Thoracic aorta (tissue), 2 donors: Measurements from ENCODE around the gene OSER1. TPM values are rescaled to one million over a fixed set of nuclear protein-coding genes. Genes with fewer than 3 reads are reported as not detected.

Source experiments
- ATAC-seq: fragments of 150-250 bp; one replicate; pipeline ENCODE4 v1.8.0; 2017; ENCODE audit warnings: low read depth; ENCODE audit not compliant: insufficient number of reproducible peaks, low FRiP score
- DNase-seq: peaks from one replicate; pipeline ENCODE4 v3.0.0-alpha.2; 2020; ENCODE audit warnings: low spot score
- H3K27ac ChIP-seq, 2 donors: fragments of 200-600 bp; sonication (generic); 1 replicate in 1 of 2; 2 replicates in 1 of 2; pipeline ENCODE4 v1.5.1; 2016; ENCODE audit warnings: mild to moderate bottlenecking in 2 of 2, moderate library complexity in 2 of 2
- H3K27me3 ChIP-seq: fragments of 200-600 bp; sonication (generic); replicated peaks from 2 replicates; pipeline ENCODE4 v1.6.0; 2016; ENCODE audit warnings: mild to moderate bottlenecking; ENCODE audit not compliant: insufficient read depth
- H3K36me3 ChIP-seq: fragments of 200-600 bp; sonication (generic); one replicate; pipeline ENCODE4 v1.5.1; 2016
- H3K4me1 ChIP-seq, 2 donors: fragments of 200-600 bp; sonication (generic); 1 replicate in 1 of 2; 2 replicates in 1 of 2; pipeline versions ENCODE4 v1.5.1 to v1.6.0; 2016; ENCODE audit warnings: low read depth in 2 of 2, mild to moderate bottlenecking in 1 of 2; ENCODE audit not compliant: control insufficient read depth in 1 of 2
- H3K4me3 ChIP-seq: fragments of 200-600 bp; sonication (generic); 2 replicates; pipeline ENCODE4 v1.5.1; 2016; ENCODE audit warnings: mild to moderate bottlenecking
- H3K9me3 ChIP-seq: fragments of 200-600 bp; sonication (generic); 2 replicates; pipeline ENCODE4 v1.5.1; 2016
- total RNA-seq, 2 donors: library from RNA; depleted of rRNA; stranded (reverse); fragments of >200 nt; gene quantifications; one replicate each; pipeline versions ENCODE4 v1.1.0 to v1.2.3, GENCODE V29; 2016
- TF ChIP-seq, protein P1 (sequence below): fragments of 200-600 bp; sonication (generic); IDR thresholded peaks from one replicate; pipeline ENCODE4 v1.5.1; 2019; ENCODE audit warnings: antibody characterized with exemption

The OSER1 gene
- total RNA-seq, 2 donors from 2014 or later = 33.6 to 34.4 TPM

DNA sequence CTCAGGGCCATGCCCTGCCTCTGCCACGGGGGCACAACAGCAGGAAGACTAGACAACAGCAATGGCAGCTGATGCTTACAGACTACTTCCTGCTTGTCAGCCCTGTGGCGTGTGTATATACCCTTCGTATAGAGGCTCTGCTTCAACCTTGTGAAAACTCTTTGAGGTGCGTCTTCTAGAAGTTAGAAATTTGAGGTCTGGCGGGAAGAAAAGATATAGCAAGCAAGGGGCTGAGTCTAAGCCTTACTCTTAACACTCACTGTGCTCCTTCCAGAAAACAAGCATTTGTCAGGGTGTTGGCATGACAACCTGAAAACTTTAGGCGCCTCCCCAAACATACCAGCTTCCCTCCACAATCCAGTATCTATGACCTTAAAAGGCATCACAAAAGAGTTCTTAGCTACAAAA lies 56.9 kb downstream of the OSER1 start:
- H3K27ac ChIP-seq = peak overlapping the region; percentile 87 to 97

DNA sequence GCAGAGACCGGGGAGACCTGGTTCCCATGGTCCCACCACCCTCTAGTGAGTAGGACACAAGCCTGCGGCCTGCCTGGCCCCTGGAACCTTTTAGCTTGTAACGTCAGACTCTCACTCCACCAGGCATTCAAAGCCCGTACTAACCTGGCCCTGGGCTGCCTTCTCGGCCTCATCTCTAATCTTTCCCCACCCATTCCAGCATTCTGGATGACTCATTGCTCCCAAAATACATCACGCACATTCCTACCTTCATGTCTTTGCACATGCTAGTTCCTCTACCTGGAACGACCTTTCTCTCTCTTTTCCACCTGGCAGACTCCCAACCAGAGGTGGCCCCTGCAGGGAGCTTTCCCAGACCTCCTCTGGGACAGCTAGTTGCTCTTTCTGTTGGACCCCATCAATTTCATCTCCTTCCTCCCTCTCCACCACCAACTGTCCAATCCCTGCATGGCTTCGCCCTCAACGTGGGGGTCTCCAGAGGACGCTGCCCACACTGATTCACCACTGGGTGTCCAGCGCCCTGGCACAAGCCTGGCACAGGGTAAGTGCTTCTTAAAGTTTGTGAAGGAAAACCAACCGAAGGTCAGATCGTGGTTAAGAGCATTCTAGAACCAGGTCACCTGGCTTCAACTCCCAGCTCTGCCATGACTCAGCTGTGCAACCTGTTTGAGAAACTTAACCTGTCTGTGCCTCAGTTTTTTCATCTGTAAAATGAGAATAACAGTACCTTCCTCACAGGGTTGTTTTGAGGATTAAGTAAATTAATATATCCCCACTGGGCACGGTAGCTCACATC lies 58.8 kb downstream of the OSER1 start:
- no peak for DNase-seq
- ATAC-seq = peak; percentile 19
- Histone ChIP-seq H3K36me3 (no peaks in the 10 kb centered on the region), H3K4me3 (no peak overlapping the region), H3K9me3 (no peaks in the 10 kb centered on the region), H3K27ac (peak overlapping the region; percentile 87 to 97), H3K4me1 (peaks cover 24 to 80% of the 10 kb centered on the region in 2 donors), H3K27me3 (no peaks in the 10 kb centered on the region)
- TF ChIP-seq, protein P1, sequence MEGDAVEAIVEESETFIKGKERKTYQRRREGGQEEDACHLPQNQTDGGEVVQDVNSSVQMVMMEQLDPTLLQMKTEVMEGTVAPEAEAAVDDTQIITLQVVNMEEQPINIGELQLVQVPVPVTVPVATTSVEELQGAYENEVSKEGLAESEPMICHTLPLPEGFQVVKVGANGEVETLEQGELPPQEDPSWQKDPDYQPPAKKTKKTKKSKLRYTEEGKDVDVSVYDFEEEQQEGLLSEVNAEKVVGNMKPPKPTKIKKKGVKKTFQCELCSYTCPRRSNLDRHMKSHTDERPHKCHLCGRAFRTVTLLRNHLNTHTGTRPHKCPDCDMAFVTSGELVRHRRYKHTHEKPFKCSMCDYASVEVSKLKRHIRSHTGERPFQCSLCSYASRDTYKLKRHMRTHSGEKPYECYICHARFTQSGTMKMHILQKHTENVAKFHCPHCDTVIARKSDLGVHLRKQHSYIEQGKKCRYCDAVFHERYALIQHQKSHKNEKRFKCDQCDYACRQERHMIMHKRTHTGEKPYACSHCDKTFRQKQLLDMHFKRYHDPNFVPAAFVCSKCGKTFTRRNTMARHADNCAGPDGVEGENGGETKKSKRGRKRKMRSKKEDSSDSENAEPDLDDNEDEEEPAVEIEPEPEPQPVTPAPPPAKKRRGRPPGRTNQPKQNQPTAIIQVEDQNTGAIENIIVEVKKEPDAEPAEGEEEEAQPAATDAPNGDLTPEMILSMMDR = no peak

More for the DNA sequence above, 56.9 kb downstream of the OSER1 start:
- peak; percentile 90 for ATAC-seq
- Histone ChIP-seq H3K27me3 (no peaks in the 10 kb centered on the region), H3K4me1 (peaks cover 26 to 82% of the 10 kb centered on the region in 2 donors), H3K36me3 (peaks cover 9% of the 10 kb centered on the region), H3K9me3 (no peaks in the 10 kb centered on the region), H3K4me3 (peak overlapping the region; percentile 23)
- DNase-seq = peak; percentile 36
- TF ChIP-seq, protein P1 = peak; percentile 26

DNA sequence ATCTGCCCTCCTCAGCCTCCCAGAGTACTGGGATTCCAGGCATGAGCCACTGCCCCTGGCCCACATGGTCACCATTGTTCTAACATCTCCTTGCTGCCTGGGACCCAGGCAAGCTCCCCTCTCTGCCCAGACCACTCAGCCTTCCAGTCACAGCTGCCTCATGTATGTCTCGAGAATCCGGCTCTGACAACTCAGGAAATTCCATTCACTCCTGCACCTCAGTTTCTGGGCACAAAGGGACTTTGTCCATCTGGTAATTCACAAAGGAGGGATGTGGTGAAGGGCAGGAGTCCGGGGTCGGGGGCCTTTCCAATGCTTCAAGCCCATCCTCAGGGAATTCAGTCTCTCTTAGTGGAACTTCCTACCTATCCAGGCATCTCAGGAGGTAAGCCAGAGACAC lies 64.3 kb downstream of the OSER1 start:
- no peak for ATAC-seq
- Histone ChIP-seq H3K9me3 (no peaks in the 10 kb centered on the region), H3K27ac (peak overlapping the region; percentile 94 to 97), H3K36me3 (peaks cover 5% of the 10 kb centered on the region), H3K4me1 (peaks cover 34 to 88% of the 10 kb centered on the region in 2 donors), H3K4me3 (no peak overlapping the region), H3K27me3 (no peaks in the 10 kb centered on the region)
- DNase-seq = no peak
- TF ChIP-seq, protein P1 = no peak

Other genes with a start within 250 kb of the OSER1 start
- gene JPH2, start 23.6 kb downstream of the OSER1 start, total RNA-seq = 100 to 1,000 TPM; 169 to 179 TPM
- not detected for gene GDAP1L1, start 36.5 kb upstream of the OSER1 start, total RNA-seq
- gene FITM2, start 100.4 kb upstream of the OSER1 start, total RNA-seq = 1 to 10 TPM; 7.5 to 8.7 TPM
- not detected for gene R3HDML, start 126.3 kb upstream of the OSER1 start, total RNA-seq
- gene HNF4A, start 144.9 kb upstream of the OSER1 start, total RNA-seq = under 1 TPM in 1 of 2 donors, not detected in 1; 0.78 TPM